ENCODE measurements around the gene MRGPRG.
"Not testable (repeated sequence)": the region's sequence is repeated elsewhere in the genome, so short reads cannot be mapped to it uniquely, and the experiment has no call there.

GRCh38 chr11:3257509-3257908 is 38.9 kb upstream of the MRGPRG start:
- not testable (repeated sequence) for TF ChIP-seq POLR2A (IDR thresholded peaks at IDR 0.05; ENCODE audit: low read depth, low read length); POLR2AphosphoS5 (IDR thresholded peaks at IDR 0.05; ENCODE audit: low read depth, low read length); TAF1 (IDR thresholded peaks at IDR 0.05; ENCODE audit: borderline replicate concordance, low read depth, low read length)
